Measurements from ENCODE around the gene REXO2. TPM values are rescaled to one million over a fixed set of nuclear protein-coding genes. Genes with fewer than 3 reads are reported as not detected.

Gene REXO2
- total and polyA plus RNA-seq, 2 of the 13 experiments (the other 11 are each of a cell fraction or from before 2014, with no cell fraction given) = 95.6 to 104 TPM

DNA sequence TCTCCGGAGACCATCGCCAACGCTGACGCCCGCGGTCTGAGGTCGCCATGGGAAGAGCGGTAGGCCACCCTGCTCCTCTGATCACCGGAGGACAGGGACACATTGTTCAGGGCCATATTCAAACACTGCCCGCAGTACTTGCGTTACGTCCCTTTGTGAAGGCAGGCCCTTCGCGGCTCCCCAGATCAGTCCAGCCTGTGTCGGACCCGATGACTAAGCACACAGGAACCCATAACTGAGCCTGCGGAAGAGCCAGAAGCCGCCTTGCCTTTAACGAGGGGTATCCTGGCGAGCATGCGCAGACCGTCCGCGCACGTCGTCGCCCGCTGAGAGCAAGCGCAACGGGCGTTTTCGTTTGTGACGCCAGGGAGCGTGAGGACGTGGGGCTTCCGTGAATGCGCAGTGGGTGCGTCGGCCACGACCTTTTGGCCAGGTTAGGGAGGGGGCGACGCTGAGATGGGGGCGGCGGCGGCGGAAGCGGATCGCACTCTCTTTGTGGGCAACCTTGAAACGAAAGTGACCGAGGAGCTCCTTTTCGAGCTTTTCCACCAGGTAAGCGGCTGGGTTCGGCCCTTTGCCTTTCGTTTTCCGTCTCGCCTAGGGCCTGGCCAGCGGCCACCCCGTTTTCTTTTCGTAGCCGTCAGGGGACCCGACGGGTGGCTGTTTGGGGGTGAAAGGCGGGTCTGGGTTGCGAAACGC lies 38.9 kb upstream of the REXO2 start, which contains the start of the genes C11orf71 and RBM7 (continued):
- TF ChIP-seq PRDM10 (CRISPR knock-in tag; IDR thresholded peaks at IDR 0.05; ENCODE audit: low read depth) (peak; percentile 79), EED (CRISPR knock-in tag; IDR thresholded peaks at IDR 0.05) (peak; percentile 36; the same call in 1 of the 2 replicates), RORA (CRISPR knock-in tag; IDR thresholded peaks at IDR 0.05) (no peak), SCMH1 (CRISPR knock-in tag; IDR thresholded peaks at IDR 0.05; ENCODE audit: borderline replicate concordance) (no peak), ZBTB25 (CRISPR knock-in tag; IDR thresholded peaks at IDR 0.05) (peak; percentile 73), ZNF331 (CRISPR knock-in tag; IDR thresholded peaks at IDR 0.05) (peak; percentile 63; the same call in 1 of the 2 replicates), ZNF160 (CRISPR knock-in tag; IDR thresholded peaks at IDR 0.05) (peak; percentile 51; the same call in 1 of the 2 replicates), NRL (CRISPR knock-in tag; IDR thresholded peaks at IDR 0.05; ENCODE audit: borderline replicate concordance) (peak; percentile 82; the same call in 1 of the 2 replicates), ZSCAN30 (CRISPR knock-in tag; IDR thresholded peaks at IDR 0.05) (0 out of 2 replicates have a peak, but pooled peaks have one; percentile 28), STAT5B (CRISPR knock-in tag; IDR thresholded peaks at IDR 0.05) (no peak), ZNF615 (CRISPR knock-in tag; IDR thresholded peaks at IDR 0.05; ENCODE audit: borderline replicate concordance) (no peak; the same call in 1 of the 2 replicates), ZNF816 (CRISPR knock-in tag; IDR thresholded peaks at IDR 0.05; ENCODE audit: borderline replicate concordance) (0 out of 2 replicates have a peak, but pooled peaks have one; percentile 24)
- TF ChIP-seq, protein P1, sequence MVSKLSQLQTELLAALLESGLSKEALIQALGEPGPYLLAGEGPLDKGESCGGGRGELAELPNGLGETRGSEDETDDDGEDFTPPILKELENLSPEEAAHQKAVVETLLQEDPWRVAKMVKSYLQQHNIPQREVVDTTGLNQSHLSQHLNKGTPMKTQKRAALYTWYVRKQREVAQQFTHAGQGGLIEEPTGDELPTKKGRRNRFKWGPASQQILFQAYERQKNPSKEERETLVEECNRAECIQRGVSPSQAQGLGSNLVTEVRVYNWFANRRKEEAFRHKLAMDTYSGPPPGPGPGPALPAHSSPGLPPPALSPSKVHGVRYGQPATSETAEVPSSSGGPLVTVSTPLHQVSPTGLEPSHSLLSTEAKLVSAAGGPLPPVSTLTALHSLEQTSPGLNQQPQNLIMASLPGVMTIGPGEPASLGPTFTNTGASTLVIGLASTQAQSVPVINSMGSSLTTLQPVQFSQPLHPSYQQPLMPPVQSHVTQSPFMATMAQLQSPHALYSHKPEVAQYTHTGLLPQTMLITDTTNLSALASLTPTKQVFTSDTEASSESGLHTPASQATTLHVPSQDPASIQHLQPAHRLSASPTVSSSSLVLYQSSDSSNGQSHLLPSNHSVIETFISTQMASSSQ (IDR thresholded peaks at IDR 0.05; ENCODE audit: low read depth) = no peak
- TF ChIP-seq, protein P1 (CRISPR knock-in tag; IDR thresholded peaks at IDR 0.05; ENCODE audit: borderline replicate concordance) = peak; percentile 60; the same call in 1 of the 2 replicates
- TF ChIP-seq, protein P2, sequence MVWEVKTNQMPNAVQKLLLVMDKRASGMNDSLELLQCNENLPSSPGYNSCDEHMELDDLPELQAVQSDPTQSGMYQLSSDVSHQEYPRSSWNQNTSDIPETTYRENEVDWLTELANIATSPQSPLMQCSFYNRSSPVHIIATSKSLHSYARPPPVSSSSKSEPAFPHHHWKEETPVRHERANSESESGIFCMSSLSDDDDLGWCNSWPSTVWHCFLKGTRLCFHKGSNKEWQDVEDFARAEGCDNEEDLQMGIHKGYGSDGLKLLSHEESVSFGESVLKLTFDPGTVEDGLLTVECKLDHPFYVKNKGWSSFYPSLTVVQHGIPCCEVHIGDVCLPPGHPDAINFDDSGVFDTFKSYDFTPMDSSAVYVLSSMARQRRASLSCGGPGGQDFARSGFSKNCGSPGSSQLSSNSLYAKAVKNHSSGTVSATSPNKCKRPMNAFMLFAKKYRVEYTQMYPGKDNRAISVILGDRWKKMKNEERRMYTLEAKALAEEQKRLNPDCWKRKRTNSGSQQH (CRISPR knock-in tag; IDR thresholded peaks at IDR 0.05; ENCODE audit: low read depth) = peak; percentile 90
- TF ChIP-seq, protein P3, sequence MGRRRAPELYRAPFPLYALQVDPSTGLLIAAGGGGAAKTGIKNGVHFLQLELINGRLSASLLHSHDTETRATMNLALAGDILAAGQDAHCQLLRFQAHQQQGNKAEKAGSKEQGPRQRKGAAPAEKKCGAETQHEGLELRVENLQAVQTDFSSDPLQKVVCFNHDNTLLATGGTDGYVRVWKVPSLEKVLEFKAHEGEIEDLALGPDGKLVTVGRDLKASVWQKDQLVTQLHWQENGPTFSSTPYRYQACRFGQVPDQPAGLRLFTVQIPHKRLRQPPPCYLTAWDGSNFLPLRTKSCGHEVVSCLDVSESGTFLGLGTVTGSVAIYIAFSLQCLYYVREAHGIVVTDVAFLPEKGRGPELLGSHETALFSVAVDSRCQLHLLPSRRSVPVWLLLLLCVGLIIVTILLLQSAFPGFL (CRISPR knock-in tag; IDR thresholded peaks at IDR 0.05) = no peak

All from HepG2 (cell line).